WTC11 (cell line): ENCODE measurements around the gene SAE1.

Experiments
- CREB1 ChIP-seq: sonication (generic); formaldehyde crosslinking; IDR thresholded peaks from 2 replicates; pipeline ENCODE4 v1.8.0; 2023; ENCODE audit warnings: mild to moderate bottlenecking, missing genetic modification reagents
- ELF4 ChIP-seq: sonication (generic); formaldehyde crosslinking; IDR thresholded peaks from 2 replicates; pipeline ENCODE4 v1.8.1; 2022; ENCODE audit warnings: low read depth, mild to moderate bottlenecking, moderate library complexity, missing genetic modification reagents
- FOXJ3 ChIP-seq: sonication (generic); formaldehyde crosslinking; IDR thresholded peaks from 2 replicates; pipeline ENCODE4 v1.9.0; 2021; ENCODE audit warnings: missing genetic modification reagents, mild to moderate bottlenecking, borderline replicate concordance
- MXD4 ChIP-seq: fragments of 250-450 bp; sonication (Bioruptor Pico); IDR thresholded peaks from 2 replicates; pipeline ENCODE4 v1.8.0; 2021; ENCODE audit warnings: mild to moderate bottlenecking, moderate library complexity, borderline replicate concordance
- TF ChIP-seq, protein P1 (sequence below): fragments of 200-600 bp; IDR thresholded peaks from 2 replicates; pipeline ENCODE4 v1.8.0; 2022; ENCODE audit warnings: antibody characterized with exemption
- TF ChIP-seq, protein P2 (sequence below): sonication (generic); formaldehyde crosslinking; IDR thresholded peaks from 2 replicates; pipeline ENCODE4 v1.8.0; 2022; ENCODE audit warnings: mild to moderate bottlenecking, missing genetic modification reagents

- TF ChIP-seq, protein P1, sequence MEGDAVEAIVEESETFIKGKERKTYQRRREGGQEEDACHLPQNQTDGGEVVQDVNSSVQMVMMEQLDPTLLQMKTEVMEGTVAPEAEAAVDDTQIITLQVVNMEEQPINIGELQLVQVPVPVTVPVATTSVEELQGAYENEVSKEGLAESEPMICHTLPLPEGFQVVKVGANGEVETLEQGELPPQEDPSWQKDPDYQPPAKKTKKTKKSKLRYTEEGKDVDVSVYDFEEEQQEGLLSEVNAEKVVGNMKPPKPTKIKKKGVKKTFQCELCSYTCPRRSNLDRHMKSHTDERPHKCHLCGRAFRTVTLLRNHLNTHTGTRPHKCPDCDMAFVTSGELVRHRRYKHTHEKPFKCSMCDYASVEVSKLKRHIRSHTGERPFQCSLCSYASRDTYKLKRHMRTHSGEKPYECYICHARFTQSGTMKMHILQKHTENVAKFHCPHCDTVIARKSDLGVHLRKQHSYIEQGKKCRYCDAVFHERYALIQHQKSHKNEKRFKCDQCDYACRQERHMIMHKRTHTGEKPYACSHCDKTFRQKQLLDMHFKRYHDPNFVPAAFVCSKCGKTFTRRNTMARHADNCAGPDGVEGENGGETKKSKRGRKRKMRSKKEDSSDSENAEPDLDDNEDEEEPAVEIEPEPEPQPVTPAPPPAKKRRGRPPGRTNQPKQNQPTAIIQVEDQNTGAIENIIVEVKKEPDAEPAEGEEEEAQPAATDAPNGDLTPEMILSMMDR = no peak
- TF ChIP-seq CREB1 (CRISPR knock-in tag) (no peak), ELF4 (CRISPR knock-in tag) (no peak), FOXJ3 (no peak), MXD4 (no peak)
- TF ChIP-seq, protein P2, sequence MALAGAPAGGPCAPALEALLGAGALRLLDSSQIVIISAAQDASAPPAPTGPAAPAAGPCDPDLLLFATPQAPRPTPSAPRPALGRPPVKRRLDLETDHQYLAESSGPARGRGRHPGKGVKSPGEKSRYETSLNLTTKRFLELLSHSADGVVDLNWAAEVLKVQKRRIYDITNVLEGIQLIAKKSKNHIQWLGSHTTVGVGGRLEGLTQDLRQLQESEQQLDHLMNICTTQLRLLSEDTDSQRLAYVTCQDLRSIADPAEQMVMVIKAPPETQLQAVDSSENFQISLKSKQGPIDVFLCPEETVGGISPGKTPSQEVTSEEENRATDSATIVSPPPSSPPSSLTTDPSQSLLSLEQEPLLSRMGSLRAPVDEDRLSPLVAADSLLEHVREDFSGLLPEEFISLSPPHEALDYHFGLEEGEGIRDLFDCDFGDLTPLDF (CRISPR knock-in tag) = no peak
Measured at GRCh38 chr19:47141695-47142094, 11.1 kb downstream of the SAE1 start.
